HG03439 (cell line): ENCODE measurements around the gene MYL6B.

Experiments used
- ATAC-seq: cut with Tn5 transposase; IDR thresholded peaks from one replicate; pipeline ENCODE4 v1.9.1; 2021; ENCODE audit warnings: mild to moderate bottlenecking, moderate library complexity; ENCODE audit not compliant: unreplicated experiment

MYL6B gene

DNA sequence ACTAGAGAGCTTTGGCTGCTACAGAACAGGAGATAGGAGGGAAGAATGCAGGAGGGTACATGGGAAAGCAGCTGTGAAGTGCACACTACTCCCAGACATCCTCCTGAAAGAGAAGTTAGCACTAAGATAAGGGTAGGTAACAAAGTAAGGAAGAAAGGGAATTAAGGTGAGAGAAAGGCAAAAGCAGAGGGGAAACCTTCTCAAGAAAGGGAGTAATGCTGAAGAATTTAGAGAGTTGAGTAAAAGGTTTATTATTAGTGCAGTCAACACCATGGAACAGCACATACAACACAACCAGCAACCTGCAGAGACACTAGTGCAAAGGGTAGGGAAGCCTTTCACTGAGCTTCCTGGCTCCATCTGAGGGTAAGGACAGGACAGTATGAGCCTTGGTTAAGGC lies 51.9 kb downstream of the MYL6B start:
- no peak for ATAC-seq

DNA sequence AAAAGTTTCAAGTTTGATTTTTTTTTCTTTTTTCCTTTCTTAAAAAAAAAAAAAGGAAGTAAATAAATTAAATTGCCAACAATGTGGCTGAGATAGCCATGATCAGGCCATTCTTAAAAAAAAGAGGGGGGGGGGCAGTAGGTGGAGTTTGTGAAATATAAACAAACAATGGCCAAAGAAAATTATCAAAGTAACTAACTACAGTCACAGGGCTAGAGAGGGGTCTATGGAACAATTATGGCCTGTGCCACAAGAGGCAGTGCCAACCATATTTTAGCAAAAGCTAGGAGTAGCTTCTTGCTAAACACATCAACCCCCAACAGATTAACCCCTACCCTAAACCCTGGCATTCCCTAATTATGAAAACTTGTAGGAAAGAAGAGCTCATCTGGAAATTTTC lies 53.1 kb downstream of the MYL6B start:
- no peak for ATAC-seq

DNA sequence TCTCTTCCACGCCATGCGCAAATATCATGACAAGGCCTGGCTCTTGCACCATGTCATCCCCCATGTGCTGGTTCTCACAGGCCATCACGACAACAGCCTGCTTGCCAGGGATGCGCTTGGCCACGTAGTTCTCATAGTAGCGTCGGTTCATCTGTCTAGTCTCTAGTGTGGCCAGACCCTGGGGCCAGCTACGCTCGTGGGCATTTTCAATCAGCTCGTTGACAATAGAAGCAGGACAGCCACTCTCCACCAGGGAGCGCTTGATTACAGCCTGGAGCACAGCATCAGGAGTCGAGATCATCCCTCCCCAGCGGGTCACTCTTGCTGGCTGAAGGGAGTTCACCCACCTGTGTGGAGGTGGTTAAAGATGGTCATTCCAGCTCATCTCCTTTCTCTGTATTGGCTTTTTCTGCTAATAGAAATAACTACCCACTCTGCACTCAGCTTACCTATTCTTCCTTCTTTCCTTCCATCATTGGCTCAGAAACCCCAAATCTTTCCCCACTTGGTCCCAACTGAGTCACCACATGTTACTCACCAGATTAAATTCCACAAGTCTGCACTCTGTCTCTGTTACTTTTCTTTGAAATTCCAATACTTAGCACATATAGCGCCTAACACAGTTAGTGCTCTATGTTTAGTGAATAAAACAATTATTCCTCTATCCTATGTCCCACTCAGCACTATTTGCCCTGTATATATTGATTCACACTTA lies 54.2 kb downstream of the MYL6B start:
- ATAC-seq, result no peak
